Measurements from ENCODE around the gene TRPT1. TPM values are rescaled to one million over a fixed set of nuclear protein-coding genes. Genes with fewer than 3 reads are reported as not detected.

Gene TRPT1
- total RNA-seq, 1 donor from 2014 or later, result 27.8 TPM

DNA sequence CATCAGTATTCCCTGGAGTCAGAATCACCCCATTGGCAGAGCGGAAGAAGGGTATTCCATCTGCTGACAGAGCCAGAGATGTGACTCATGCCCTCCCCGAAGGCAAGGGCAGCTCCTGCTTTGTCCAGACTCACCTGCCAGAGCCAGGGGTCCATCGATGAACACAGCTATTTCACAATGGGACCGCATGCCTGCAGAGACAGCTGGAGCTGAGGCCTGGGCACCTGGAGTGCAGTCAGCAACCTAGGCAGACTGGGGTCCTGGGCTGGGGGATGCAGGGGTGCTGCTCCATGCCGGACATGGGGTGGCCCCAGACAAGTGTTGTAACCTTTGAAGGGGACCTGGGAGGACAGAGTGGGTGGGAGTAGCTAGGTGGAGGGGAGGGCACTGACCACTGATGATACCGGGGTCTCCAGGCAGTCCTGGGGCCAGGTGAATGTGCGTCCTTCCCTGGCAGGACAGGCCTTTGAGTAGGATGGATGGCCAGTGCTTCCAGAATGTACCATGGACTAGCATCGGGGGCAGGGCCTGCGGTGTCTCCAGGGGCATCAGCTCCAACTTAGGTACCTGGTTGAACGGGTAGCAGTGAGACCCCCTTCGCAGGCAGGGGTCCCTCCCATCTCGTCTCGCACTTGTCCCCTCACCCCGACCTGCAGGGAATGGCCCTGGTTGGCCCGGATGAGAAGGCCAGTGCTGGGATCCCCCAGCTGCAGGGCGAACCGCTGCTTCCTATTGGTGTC is 1.7 kb downstream of the TRPT1 start:
- no peak overlapping the region for H3K27ac ChIP-seq
- H3K27me3 ChIP-seq (ENCODE audit: low read depth), result no peaks in the 10 kb centered on the region
- peaks cover 29% of the 10 kb centered on the region for H3K4me1 ChIP-seq
- ATAC-seq, result no peak
- no peaks in the 10 kb centered on the region for H3K9me3 ChIP-seq
- TF ChIP-seq, protein P1, sequence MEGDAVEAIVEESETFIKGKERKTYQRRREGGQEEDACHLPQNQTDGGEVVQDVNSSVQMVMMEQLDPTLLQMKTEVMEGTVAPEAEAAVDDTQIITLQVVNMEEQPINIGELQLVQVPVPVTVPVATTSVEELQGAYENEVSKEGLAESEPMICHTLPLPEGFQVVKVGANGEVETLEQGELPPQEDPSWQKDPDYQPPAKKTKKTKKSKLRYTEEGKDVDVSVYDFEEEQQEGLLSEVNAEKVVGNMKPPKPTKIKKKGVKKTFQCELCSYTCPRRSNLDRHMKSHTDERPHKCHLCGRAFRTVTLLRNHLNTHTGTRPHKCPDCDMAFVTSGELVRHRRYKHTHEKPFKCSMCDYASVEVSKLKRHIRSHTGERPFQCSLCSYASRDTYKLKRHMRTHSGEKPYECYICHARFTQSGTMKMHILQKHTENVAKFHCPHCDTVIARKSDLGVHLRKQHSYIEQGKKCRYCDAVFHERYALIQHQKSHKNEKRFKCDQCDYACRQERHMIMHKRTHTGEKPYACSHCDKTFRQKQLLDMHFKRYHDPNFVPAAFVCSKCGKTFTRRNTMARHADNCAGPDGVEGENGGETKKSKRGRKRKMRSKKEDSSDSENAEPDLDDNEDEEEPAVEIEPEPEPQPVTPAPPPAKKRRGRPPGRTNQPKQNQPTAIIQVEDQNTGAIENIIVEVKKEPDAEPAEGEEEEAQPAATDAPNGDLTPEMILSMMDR (IDR thresholded peaks at IDR 0.05), result no peak
- H3K36me3 ChIP-seq, result peaks cover 34% of the 10 kb centered on the region
- no peak for DNase-seq
- intact Hi-C loops (cut with DNase I), result no loop called here
- H3K4me3 ChIP-seq, result no peak overlapping the region

DNA sequence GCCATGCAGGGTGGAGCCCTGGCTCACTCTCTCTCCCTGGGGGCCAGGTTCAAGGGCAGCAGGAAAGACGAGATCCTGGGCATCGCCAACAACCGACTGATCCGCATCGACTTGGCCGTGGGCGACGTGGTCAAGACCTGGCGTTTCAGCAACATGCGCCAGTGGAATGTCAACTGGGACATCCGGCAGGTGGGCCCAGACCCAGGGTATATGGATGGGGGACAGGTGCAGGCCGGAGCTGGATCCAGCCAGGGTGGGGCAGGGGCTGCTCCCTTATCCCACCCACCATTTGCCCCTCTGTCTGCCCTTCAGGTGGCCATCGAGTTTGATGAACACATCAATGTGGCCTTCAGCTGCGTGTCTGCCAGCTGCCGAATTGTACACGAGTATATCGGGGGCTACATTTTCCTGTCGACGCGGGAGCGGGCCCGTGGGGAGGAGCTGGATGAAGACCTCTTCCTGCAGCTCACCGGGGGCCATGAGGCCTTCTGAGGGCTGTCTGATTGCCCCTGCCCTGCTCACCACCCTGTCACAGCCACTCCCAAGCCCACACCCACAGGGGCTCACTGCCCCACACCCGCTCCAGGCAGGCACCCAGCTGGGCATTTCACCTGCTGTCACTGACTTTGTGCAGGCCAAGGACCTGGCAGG is 2.9 kb downstream of the TRPT1 start:
- Histone ChIP-seq H3K27me3 (ENCODE audit: low read depth) (no peaks in the 10 kb centered on the region), H3K36me3 (peaks cover 43% of the 10 kb centered on the region), H3K4me1 (peaks cover 24% of the 10 kb centered on the region), H3K9me3 (no peaks in the 10 kb centered on the region), H3K27ac (no peak overlapping the region), H3K4me3 (no peak overlapping the region)
- TF ChIP-seq, protein P1 (IDR thresholded peaks at IDR 0.05), result no peak
- ATAC-seq (no peak), DNase-seq (no peak)
- intact Hi-C loops (cut with DNase I), result no loop called here

DNA sequence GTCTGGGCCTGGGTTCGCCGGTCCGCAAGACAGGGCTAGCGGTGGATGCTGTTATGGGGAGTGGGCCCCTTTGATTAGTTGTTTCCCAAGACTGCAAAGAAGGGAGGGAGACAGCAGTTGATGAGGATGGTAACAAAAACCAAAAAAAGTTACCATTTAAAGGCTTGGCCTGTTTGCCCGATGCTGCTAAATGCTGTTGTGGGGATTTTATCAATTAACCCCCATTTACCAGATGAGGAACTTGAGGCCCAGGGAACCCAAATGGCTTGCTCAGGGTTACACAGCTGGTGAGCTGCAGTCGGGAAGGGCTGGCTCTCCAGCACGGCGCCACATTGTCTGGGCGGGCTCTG is 3.4 kb downstream of the TRPT1 start:
- ATAC-seq, result no peak
- intact Hi-C loops (cut with DNase I), result no loop called here
- Histone ChIP-seq H3K36me3 (peaks cover 46% of the 10 kb centered on the region), H3K4me1 (peaks cover 21% of the 10 kb centered on the region), H3K27me3 (ENCODE audit: low read depth) (no peaks in the 10 kb centered on the region), H3K9me3 (no peaks in the 10 kb centered on the region), H3K4me3 (no peak overlapping the region), H3K27ac (no peak overlapping the region)
- no peak for DNase-seq
- TF ChIP-seq, protein P1 (IDR thresholded peaks at IDR 0.05), result no peak

DNA sequence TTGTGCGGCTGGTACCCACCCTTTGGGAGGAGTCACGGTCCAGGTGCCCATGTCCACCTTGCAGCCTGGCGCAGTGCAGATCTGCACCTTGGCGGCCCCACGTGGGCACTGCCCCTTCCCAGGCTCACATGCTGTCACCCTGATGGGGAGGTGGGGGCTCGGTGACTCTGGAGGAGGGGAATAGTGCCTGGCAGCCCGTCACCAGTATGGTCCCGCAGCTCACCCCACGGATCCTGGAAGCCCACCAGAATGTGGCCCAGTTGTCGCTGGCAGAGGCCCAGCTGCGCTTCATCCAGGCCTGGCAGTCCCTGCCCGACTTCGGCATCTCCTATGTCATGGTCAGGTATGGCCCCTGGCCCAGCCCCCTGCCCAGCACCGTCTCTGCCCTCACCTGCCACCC is 5.2 kb downstream of the TRPT1 start:
- Histone ChIP-seq H3K27me3 (ENCODE audit: low read depth) (no peaks in the 10 kb centered on the region), H3K4me1 (peaks cover 11% of the 10 kb centered on the region), H3K36me3 (peaks cover 55% of the 10 kb centered on the region), H3K9me3 (no peaks in the 10 kb centered on the region), H3K4me3 (no peak overlapping the region), H3K27ac (no peak overlapping the region)
- DNase-seq (no peak), ATAC-seq (no peak)
- TF ChIP-seq, protein P1 (IDR thresholded peaks at IDR 0.05), result no peak
- intact Hi-C loops (cut with DNase I), result no loop called here

DNA sequence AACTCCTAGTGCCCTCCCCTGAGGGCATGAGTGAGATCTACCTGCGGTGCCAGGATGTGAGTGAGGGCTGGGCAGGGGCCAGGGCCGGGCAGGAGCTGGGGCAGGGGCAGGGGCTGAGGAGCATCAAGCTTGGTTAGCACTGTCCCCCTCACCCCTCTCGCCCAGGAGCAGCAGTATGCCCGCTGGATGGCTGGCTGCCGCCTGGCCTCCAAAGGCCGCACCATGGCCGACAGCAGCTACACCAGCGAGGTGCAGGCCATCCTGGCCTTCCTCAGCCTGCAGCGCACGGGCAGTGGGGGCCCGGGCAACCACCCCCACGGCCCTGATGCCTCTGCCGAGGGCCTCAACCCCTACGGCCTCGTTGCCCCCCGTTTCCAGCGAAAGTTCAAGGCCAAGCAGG is 5.7 kb downstream of the TRPT1 start:
- no peak for DNase-seq
- H3K36me3 ChIP-seq, result peaks cover 55% of the 10 kb centered on the region

More for the DNA sequence above, 5.7 kb downstream of the TRPT1 start:
- TF ChIP-seq, protein P1 (IDR thresholded peaks at IDR 0.05), result no peak
- no peaks in the 10 kb centered on the region for H3K9me3 ChIP-seq
- intact Hi-C loops (cut with DNase I), result no loop called here
- H3K4me3 ChIP-seq, result no peak overlapping the region
- no peak overlapping the region for H3K27ac ChIP-seq
- H3K27me3 ChIP-seq (ENCODE audit: low read depth), result no peaks in the 10 kb centered on the region
- no peak for ATAC-seq
- H3K4me1 ChIP-seq, result peaks cover 7% of the 10 kb centered on the region

Measured in lower lobe of right lung (tissue), 2 donors.